Pancreas (tissue), 10 donors: ENCODE data around the gene ZYX. TPM values are rescaled to one million over a fixed set of nuclear protein-coding genes. Genes with fewer than 3 reads are reported as not detected.
"Not testable (repeated sequence)": the region's sequence is repeated elsewhere in the genome, so short reads cannot be mapped to it uniquely, and the experiment has no call there.

Experiments used
- ATAC-seq, 4 donors: fragments of 200-7000 bp; cut with Tn5 transposase; one replicate each; pipeline versions ENCODE4 v1.8.0 to v1.9.1; 2020; ENCODE audit warnings: mild to moderate bottlenecking in 4 of 4, moderate library complexity in 4 of 4
- DNase-seq, 6 donors: peaks; one replicate each; pipeline ENCODE4 v3.0.0-alpha.2; 2020
- FAIRE-seq: peaks from 2 replicates; lab custom pipeline; 2012; peaks lifted over from hg19 to GRCh38; lab: Jason Lieb, UNC
- H3K27ac ChIP-seq, 4 donors: fragments of 200-600 bp; sonication (generic); 1 replicate in 3 of 4; 2 replicates in 1 of 4; pipeline versions ENCODE4 v1.5.0 to v1.8.0; 2020
- H3K27me3 ChIP-seq, 4 donors: fragments of 200-600 bp; one replicate each; pipeline ENCODE4 v1.8.0; 2021
- H3K36me3 ChIP-seq, 3 donors: fragments of 200-600 bp; sonication (generic) in 1 of 3; one replicate each; pipeline versions ENCODE4 v1.5.0 to v1.8.0; 2020 to 2021
- H3K4me1 ChIP-seq, 3 donors: fragments of 200-600 bp; one replicate each; pipeline ENCODE4 v1.8.0; 2021
- H3K4me3 ChIP-seq, 4 donors: fragments of 200-600 bp; sonication (generic) in 2 of 4; one replicate each; pipeline versions ENCODE4 v1.5.0 to v1.8.0; 2020 to 2021
- H3K9me3 ChIP-seq, 4 donors: fragments of 200-600 bp; one replicate each; pipeline ENCODE4 v1.8.0; 2021
- WGBS, 2 donors: extraction: QIAGEN DNeasy Blood & Tissue Kit; methylation state at CpG; one replicate each; pipeline ENCODE4 v1.1.7; 2013; 5-methylcytosine and 5-hydroxymethylcytosine counted together
- intact Hi-C, 3 donors: fragments of 100-400 bp; cut with DNase I; formaldehyde crosslinking; loops; one replicate each; pipeline versions ENCODE4 v1.11.1 to v1.14.2; 2022
- polyA plus RNA-seq, 2 donors: library from polyadenylated mRNA; stranded (reverse); fragments of 200-250 nt; gene quantifications; one replicate each; pipeline ENCODE4 v1.2.3, GENCODE V29; 2013
- total RNA-seq, 6 donors: library from RNA; stranded (reverse); fragmentation: NEBNext Ultra II Directional in 4 of 6; extraction: Animal tissue kit (Norgen Biotek cat#: 25700) in 4 of 6; gene quantifications; one replicate each; pipeline versions ENCODE4 v1.2.1 to v1.2.4, GENCODE V29; 2021 to 2023
- TF ChIP-seq, protein P1 (sequence below), 4 donors: fragments of 200-600 bp; sonication (generic) in 3 of 4; IDR thresholded peaks; one replicate each; pipeline versions ENCODE4 v1.5.0 to v1.8.0; 2021; ENCODE audit warnings: antibody characterized with exemption in 4 of 4
- donor health status: healthy with polysubstance abuse.
- donor health status: DM: no; HTN: no; CAD: no; lungs with moderate emphysema.
- donor health status: DM: no; HTN: no; CAD: no.
- donor health status: control.
- donor health status: control.
- donor health status: Bipolar disorder and iron deficiency.
- donor health status: DM: yes; HTN: yes; CAD: no.
- donor health status: DM: no; HTN: no; CAD: no.
- donor health status: DM: no; HTN: no; CAD: no.
- donor health status: DM: yes; HTN: yes; CAD: no.

The ZYX gene
- total and polyA plus RNA-seq, 8 donors, result 29.1 to 73.8 (median 44.2) TPM

DNA sequence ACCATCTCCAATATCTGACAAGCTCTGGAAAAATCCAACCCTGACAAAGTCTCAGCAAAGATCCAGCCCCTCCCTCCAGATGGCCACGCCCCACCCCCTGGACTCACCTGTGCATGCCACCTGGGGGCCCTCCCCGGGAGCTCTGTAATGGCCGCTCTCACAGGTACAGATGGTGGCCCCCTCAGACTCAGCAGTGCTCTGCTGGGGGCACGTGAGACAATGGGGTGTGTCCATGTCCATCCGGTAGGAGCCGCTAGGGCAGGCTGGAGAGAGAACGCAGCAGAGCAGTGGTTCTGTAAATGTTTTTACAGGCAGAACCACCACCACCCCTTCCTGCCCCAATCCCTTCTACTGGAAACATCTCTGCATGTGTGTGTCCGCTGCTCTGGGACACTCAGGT lies 18.0 kb downstream of the ZYX start:
- Histone ChIP-seq H3K4me1 (no peaks in the 10 kb centered on the region), H3K27me3 (no peaks in the 10 kb centered on the region), H3K27ac (no peak overlapping the region), H3K36me3 (peaks cover 0 to 6% (median 0%) of the 10 kb centered on the region in 3 donors), H3K9me3 (no peaks in the 10 kb centered on the region), H3K4me3 (no peak overlapping the region)
- DNase-seq, result no peak
- 93 to 96% methylated on average over 8 of the region's 8 CpGs for WGBS, 2 donors
- intact Hi-C loops, result no loop called here
- TF ChIP-seq, protein P1, sequence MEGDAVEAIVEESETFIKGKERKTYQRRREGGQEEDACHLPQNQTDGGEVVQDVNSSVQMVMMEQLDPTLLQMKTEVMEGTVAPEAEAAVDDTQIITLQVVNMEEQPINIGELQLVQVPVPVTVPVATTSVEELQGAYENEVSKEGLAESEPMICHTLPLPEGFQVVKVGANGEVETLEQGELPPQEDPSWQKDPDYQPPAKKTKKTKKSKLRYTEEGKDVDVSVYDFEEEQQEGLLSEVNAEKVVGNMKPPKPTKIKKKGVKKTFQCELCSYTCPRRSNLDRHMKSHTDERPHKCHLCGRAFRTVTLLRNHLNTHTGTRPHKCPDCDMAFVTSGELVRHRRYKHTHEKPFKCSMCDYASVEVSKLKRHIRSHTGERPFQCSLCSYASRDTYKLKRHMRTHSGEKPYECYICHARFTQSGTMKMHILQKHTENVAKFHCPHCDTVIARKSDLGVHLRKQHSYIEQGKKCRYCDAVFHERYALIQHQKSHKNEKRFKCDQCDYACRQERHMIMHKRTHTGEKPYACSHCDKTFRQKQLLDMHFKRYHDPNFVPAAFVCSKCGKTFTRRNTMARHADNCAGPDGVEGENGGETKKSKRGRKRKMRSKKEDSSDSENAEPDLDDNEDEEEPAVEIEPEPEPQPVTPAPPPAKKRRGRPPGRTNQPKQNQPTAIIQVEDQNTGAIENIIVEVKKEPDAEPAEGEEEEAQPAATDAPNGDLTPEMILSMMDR (IDR thresholded peaks at IDR 0.05), result no peak
- no peak for FAIRE-seq
- ATAC-seq, result no peak

DNA sequence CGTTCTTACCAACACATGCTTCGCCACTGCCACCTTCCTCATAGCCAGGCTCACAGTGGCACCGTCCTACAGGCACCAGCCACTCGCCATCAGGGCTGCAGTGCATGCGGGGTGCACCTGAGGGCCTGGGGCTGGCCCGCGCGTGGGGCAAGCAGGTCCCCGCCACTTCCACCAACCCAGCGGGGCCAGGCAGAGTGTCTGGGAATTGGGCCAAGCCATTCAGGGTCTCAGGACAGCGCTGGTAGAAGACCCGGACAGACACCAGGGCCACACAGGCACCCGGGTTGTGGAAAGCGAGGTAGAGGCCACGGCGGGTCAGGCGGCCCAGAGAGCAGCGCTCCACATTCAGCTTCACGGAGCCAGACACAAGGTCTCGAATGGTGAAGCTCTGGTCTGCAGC lies 18.5 kb downstream of the ZYX start:
- Histone ChIP-seq H3K27ac (no peak overlapping the region), H3K4me3 (no peak overlapping the region), H3K27me3 (no peaks in the 10 kb centered on the region), H3K36me3 (peaks cover 0 to 6% (median 0%) of the 10 kb centered on the region in 3 donors), H3K4me1 (no peaks in the 10 kb centered on the region), H3K9me3 (no peaks in the 10 kb centered on the region)
- TF ChIP-seq, protein P1 (IDR thresholded peaks at IDR 0.05), result no peak
- ATAC-seq (no peak), FAIRE-seq (no peak), DNase-seq (no peak)
- WGBS, 2 donors, result 94 to 96% methylated on average over 19 to 20 of the region's 20 CpGs
- intact Hi-C loops, result no loop called here

DNA sequence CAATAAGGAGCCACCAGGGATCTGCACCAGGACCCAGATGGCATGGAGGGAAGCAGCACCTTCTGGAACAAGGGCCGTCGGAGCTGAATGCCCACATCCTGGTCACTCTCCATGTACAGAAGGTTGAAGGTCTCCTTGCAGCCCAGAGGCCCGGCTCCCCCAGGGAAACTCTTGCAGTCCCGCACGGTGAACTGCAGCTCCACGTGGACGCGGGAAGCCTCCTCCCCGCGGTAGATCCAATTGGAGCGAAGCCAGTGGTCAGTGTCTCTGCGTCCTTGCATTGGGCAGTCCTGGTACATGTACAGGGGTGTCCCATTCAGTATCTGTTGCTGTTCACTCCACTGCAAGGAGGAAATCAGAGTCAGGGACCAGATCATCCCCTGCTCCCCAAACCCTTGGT lies 20.1 kb downstream of the ZYX start:
- no peak for FAIRE-seq
- no peak overlapping the region for H3K4me3 ChIP-seq
- no peaks in the 10 kb centered on the region for H3K9me3 ChIP-seq
- 88 to 90% methylated on average over 12 of the region's 12 CpGs for WGBS, 2 donors
- no peak for DNase-seq
- TF ChIP-seq, protein P1 (IDR thresholded peaks at IDR 0.05), result no peak
- ATAC-seq, result no peak
- H3K27me3 ChIP-seq, result no peaks in the 10 kb centered on the region
- intact Hi-C loops, result no loop called here
- H3K36me3 ChIP-seq, result peaks cover 0 to 6% (median 0%) of the 10 kb centered on the region in 3 donors
- no peak overlapping the region for H3K27ac ChIP-seq
- H3K4me1 ChIP-seq, result no peaks in the 10 kb centered on the region

DNA sequence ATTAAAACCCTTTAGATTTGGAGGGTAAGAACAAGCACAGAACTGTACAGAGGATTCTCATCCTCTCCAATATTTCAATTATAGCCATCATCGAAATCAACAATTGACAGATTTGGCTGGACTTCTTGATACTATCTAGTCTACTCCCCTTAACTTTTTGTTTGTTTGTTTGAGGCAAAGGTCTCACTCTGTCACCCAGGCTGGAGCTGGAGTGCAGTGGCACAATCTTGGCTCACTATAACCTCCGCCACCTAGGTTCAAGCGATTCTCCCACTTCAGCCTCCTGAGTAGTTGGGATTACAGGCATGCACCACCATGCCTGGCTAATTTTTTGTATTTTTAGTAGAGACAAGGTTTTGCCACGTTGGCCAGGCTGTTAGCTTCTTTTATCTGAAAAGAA lies 21.1 kb downstream of the ZYX start:
- FAIRE-seq, ATAC-seq, H3K4me1 ChIP-seq, H3K4me3 ChIP-seq, H3K9me3 ChIP-seq, DNase-seq, H3K27ac ChIP-seq, H3K27me3 ChIP-seq, H3K36me3 ChIP-seq, intact Hi-C loops: not testable (repeated sequence)
- WGBS, 2 donors, result 78 to 84% methylated on average over 4 of the region's 4 CpGs

DNA sequence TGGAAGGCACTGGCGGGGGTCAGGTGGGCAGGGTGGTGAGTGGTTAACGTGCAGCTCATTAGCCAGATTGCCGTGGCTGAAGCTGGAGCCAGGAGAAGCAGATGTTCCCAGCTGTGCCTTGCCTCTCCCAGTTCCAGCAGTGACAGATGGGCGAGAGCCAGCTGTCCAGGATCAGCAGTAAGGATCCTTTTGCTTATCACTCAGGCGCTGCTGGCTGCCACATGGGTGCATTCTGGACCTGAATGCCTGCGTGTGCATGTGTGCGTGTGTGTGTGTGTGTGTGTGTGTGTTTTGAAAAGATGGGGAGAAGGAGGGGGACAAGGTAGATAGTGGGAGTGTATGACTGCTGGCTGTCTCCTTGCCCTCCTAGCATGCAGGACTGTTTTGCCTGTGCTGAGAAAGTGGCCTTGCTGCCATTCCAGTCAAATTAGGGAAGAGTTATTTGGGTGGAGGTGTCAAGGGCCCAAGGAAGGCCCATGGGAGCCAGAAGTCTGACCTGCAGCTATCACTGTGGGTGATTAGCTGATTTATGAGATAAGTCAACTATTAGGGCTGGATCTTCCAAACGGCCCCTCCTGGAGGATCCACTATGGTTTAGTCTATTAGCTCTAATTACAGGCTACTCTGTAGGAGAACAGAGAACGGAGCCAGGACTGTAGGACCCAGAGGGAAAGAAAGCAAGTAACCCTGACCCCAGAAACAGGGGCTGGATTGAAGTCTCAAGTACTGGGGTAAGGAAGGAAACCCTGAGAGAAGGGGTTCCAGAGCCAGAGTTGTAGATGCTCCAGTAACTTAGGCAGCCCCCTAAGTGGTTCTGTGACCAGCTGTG lies 24.2 kb downstream of the ZYX start:
- no peak overlapping the region for H3K4me3 ChIP-seq
- FAIRE-seq (no peak), ATAC-seq (no peak), DNase-seq (peak in 1 of 6 donors; percentile 12)
- H3K4me1 ChIP-seq, result peaks cover 0 to 11% (median 7%) of the 10 kb centered on the region in 3 donors
- WGBS, 2 donors, result 69 to 82% methylated on average over 9 of the region's 9 CpGs
- H3K27me3 ChIP-seq, result no peaks in the 10 kb centered on the region
- peaks cover 0 to 2% (median 0%) of the 10 kb centered on the region in 3 donors for H3K36me3 ChIP-seq
- no peak overlapping the region for H3K27ac ChIP-seq
- no peaks in the 10 kb centered on the region for H3K9me3 ChIP-seq
- intact Hi-C loops, result no loop called here
- TF ChIP-seq, protein P1 (IDR thresholded peaks at IDR 0.05), result no peak
